Thoracic aorta (tissue), 2 donors: ENCODE data around the gene CACNA1E. TPM values are rescaled to one million over a fixed set of nuclear protein-coding genes. Genes with fewer than 3 reads are reported as not detected.

ENCODE experiments used
- ATAC-seq: fragments of 150-250 bp; one replicate; pipeline ENCODE4 v1.8.0; 2017; ENCODE audit warnings: low read depth; ENCODE audit not compliant: insufficient number of reproducible peaks, low FRiP score
- DNase-seq: peaks from one replicate; pipeline ENCODE4 v3.0.0-alpha.2; 2020; ENCODE audit warnings: low spot score
- H3K27ac ChIP-seq, 2 donors: fragments of 200-600 bp; sonication (generic); 1 replicate in 1 of 2; 2 replicates in 1 of 2; pipeline ENCODE4 v1.5.1; 2016; ENCODE audit warnings: mild to moderate bottlenecking in 2 of 2, moderate library complexity in 2 of 2
- H3K27me3 ChIP-seq: fragments of 200-600 bp; sonication (generic); replicated peaks from 2 replicates; pipeline ENCODE4 v1.6.0; 2016; ENCODE audit warnings: mild to moderate bottlenecking; ENCODE audit not compliant: insufficient read depth
- H3K36me3 ChIP-seq: fragments of 200-600 bp; sonication (generic); one replicate; pipeline ENCODE4 v1.5.1; 2016
- H3K4me1 ChIP-seq, 2 donors: fragments of 200-600 bp; sonication (generic); 1 replicate in 1 of 2; 2 replicates in 1 of 2; pipeline versions ENCODE4 v1.5.1 to v1.6.0; 2016; ENCODE audit warnings: low read depth in 2 of 2, mild to moderate bottlenecking in 1 of 2; ENCODE audit not compliant: control insufficient read depth in 1 of 2
- H3K4me3 ChIP-seq: fragments of 200-600 bp; sonication (generic); 2 replicates; pipeline ENCODE4 v1.5.1; 2016; ENCODE audit warnings: mild to moderate bottlenecking
- H3K9me3 ChIP-seq: fragments of 200-600 bp; sonication (generic); 2 replicates; pipeline ENCODE4 v1.5.1; 2016
- CTCF ChIP-seq: fragments of 200-600 bp; sonication (generic); IDR thresholded peaks from one replicate; pipeline ENCODE4 v1.5.1; 2019; ENCODE audit warnings: antibody characterized with exemption
- total RNA-seq, 2 donors: library from RNA; depleted of rRNA; stranded (reverse); fragments of >200 nt; gene quantifications; one replicate each; pipeline versions ENCODE4 v1.1.0 to v1.2.3, GENCODE V29; 2016

The CACNA1E gene
- total RNA-seq, 2 donors from 2014 or later = not detected

- H3K4me1 ChIP-seq = no peaks in the 10 kb centered on the region
- no peak for TF ChIP-seq CTCF
- no peak overlapping the region for H3K4me3 ChIP-seq
- H3K36me3 ChIP-seq = no peaks in the 10 kb centered on the region
- H3K27ac ChIP-seq = no peak overlapping the region
- no peak for ATAC-seq
- no peaks in the 10 kb centered on the region for H3K27me3 ChIP-seq
- DNase-seq = no peak
- H3K9me3 ChIP-seq = no peaks in the 10 kb centered on the region
Measured at GRCh38 chr1:181497870-181498269, 14.6 kb downstream of the CACNA1E start.

- Histone ChIP-seq H3K27me3 (no peaks in the 10 kb centered on the region), H3K4me1 (no peaks in the 10 kb centered on the region), H3K36me3 (no peaks in the 10 kb centered on the region), H3K9me3 (no peaks in the 10 kb centered on the region), H3K4me3 (no peak overlapping the region), H3K27ac (no peak overlapping the region)
- no peak for TF ChIP-seq CTCF
- no peak for ATAC-seq
- no peak for DNase-seq
Measured at GRCh38 chr1:181499825-181500224, 16.5 kb downstream of the CACNA1E start.

GRCh38 chr1:181500636-181501035, 17.3 kb downstream of the CACNA1E start:
- Histone ChIP-seq H3K36me3 (no peaks in the 10 kb centered on the region), H3K9me3 (no peaks in the 10 kb centered on the region), H3K4me3 (no peak overlapping the region), H3K27me3 (no peaks in the 10 kb centered on the region), H3K4me1 (no peaks in the 10 kb centered on the region), H3K27ac (no peak overlapping the region)
- no peak for TF ChIP-seq CTCF
- DNase-seq (no peak), ATAC-seq (no peak)

GRCh38 chr1:181501612-181502011, 18.3 kb downstream of the CACNA1E start:
- DNase-seq (no peak), ATAC-seq (no peak)
- H3K27ac ChIP-seq = no peak overlapping the region
- H3K4me3 ChIP-seq = no peak overlapping the region
- H3K9me3 ChIP-seq = no peaks in the 10 kb centered on the region
- H3K4me1 ChIP-seq = no peaks in the 10 kb centered on the region
- no peak for TF ChIP-seq CTCF
- H3K27me3 ChIP-seq = no peaks in the 10 kb centered on the region
- H3K36me3 ChIP-seq = no peaks in the 10 kb centered on the region

GRCh38 chr1:181503171-181503810, 20.0 kb downstream of the CACNA1E start:
- no peak overlapping the region for H3K27ac ChIP-seq
- H3K4me1 ChIP-seq = no peaks in the 10 kb centered on the region
- ATAC-seq (no peak), DNase-seq (no peak)
- TF ChIP-seq CTCF = no peak
- no peaks in the 10 kb centered on the region for H3K9me3 ChIP-seq
- H3K4me3 ChIP-seq = no peak overlapping the region
- H3K36me3 ChIP-seq = no peaks in the 10 kb centered on the region
- H3K27me3 ChIP-seq = no peaks in the 10 kb centered on the region
